ENCODE measurements around the gene RHOU.

DNA sequence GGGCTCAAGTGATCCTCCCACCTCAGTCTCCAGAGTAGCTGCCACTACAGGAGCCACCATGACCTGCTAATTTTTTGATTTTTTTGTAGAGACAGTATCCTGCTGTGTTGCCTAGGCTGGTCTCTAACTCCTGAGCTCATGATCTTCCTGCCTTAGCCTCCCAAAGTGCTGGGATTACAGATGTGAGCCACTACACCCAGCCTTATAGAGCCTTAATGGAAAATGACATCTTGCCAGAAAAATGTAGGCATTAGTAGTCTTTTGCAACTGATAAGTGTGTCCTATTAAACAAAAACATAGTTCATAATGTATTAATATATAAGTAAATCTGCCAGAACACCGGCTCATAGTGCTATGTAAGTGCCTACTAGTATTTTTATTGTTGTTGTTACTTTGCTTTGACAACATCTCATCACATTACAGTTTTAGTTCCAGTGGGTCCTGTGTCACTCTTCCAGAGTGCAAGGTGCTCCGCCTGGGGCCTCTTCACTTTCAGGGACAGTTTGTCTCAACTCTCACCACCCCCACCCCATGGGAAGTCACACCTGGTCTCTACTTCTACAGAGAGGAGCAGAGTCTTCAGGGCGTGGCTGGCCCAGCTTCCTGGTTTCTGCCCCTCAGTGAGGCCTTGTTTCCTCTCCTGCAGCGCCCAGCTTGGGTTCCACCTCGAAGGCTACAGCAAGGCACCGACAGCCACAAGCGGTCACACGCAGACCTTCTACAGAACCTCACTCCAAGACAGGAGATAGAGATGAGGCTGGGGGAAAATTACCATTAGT is 30.1 kb downstream of the RHOU start:
- TF ChIP-seq, protein P1, sequence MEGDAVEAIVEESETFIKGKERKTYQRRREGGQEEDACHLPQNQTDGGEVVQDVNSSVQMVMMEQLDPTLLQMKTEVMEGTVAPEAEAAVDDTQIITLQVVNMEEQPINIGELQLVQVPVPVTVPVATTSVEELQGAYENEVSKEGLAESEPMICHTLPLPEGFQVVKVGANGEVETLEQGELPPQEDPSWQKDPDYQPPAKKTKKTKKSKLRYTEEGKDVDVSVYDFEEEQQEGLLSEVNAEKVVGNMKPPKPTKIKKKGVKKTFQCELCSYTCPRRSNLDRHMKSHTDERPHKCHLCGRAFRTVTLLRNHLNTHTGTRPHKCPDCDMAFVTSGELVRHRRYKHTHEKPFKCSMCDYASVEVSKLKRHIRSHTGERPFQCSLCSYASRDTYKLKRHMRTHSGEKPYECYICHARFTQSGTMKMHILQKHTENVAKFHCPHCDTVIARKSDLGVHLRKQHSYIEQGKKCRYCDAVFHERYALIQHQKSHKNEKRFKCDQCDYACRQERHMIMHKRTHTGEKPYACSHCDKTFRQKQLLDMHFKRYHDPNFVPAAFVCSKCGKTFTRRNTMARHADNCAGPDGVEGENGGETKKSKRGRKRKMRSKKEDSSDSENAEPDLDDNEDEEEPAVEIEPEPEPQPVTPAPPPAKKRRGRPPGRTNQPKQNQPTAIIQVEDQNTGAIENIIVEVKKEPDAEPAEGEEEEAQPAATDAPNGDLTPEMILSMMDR (IDR thresholded peaks at IDR 0.05): no peak
- TF ChIP-seq POLR2A (IDR thresholded peaks at IDR 0.05): no peak
